Mesendoderm (in vitro differentiated cells): Measurements from ENCODE around the gene GRHPR.

Experiments
- DNase-seq: peaks from one replicate; pipeline ENCODE4 v3.0.0; 2013
- H2AK5ac ChIP-seq: 2 replicates; pipeline ENCODE4 v1.6.1; 2013; ENCODE audit warnings: low read length, inconsistent platforms
- H2BK120ac ChIP-seq: 2 replicates; pipeline ENCODE4 v1.6.1; 2013; ENCODE audit warnings: low read depth, mild to moderate bottlenecking, low read length, moderate library complexity, mixed read lengths
- H2BK15ac ChIP-seq: replicated peaks from 2 replicates; pipeline ENCODE4 v1.6.1; 2013; ENCODE audit warnings: low read depth, mild to moderate bottlenecking, moderate library complexity
- H2BK5ac ChIP-seq: 2 replicates; pipeline ENCODE4 v1.6.1; 2013; ENCODE audit warnings: low read length, inconsistent platforms
- H3K18ac ChIP-seq: 2 replicates; pipeline ENCODE4 v1.6.1; 2013; ENCODE audit warnings: mild to moderate bottlenecking, low read length, mixed read lengths
- H3K23ac ChIP-seq: one replicate; pipeline ENCODE4 v1.6.1; 2013; ENCODE audit warnings: low read length
- H3K27ac ChIP-seq: 2 replicates; pipeline ENCODE4 v1.5.1; 2013; ENCODE audit warnings: low read depth, mild to moderate bottlenecking, inconsistent platforms, low read length, moderate library complexity
- H3K27me3 ChIP-seq: 2 replicates; pipeline ENCODE4 v1.6.1; 2013; ENCODE audit warnings: low read length, control low read depth, mild to moderate bottlenecking, inconsistent platforms; ENCODE audit not compliant: insufficient read depth, poor library complexity
- H3K36me3 ChIP-seq: 2 replicates; pipeline ENCODE4 v1.6.1; 2013; ENCODE audit warnings: low read length, inconsistent platforms; ENCODE audit not compliant: control insufficient read depth, insufficient read depth
- H3K4ac ChIP-seq: one replicate; pipeline ENCODE4 v1.6.1; 2013; ENCODE audit warnings: low read depth, mild to moderate bottlenecking, low read length, moderate library complexity
- H3K4me1 ChIP-seq: 2 replicates; pipeline ENCODE4 v1.6.1; 2013; ENCODE audit warnings: low read depth, low read length, inconsistent platforms; ENCODE audit not compliant: control insufficient read depth
- H3K4me2 ChIP-seq: 2 replicates; pipeline ENCODE4 v1.6.1; 2013; ENCODE audit warnings: low read length
- H3K4me3 ChIP-seq: 2 replicates; pipeline ENCODE4 v1.5.1; 2013; ENCODE audit warnings: mild to moderate bottlenecking, low read length
- H3K56ac ChIP-seq: one replicate; pipeline ENCODE4 v1.6.1; 2013; ENCODE audit warnings: low read length
- H3K79me1 ChIP-seq: 2 replicates; pipeline ENCODE4 v1.6.1; 2013; ENCODE audit warnings: low read length, inconsistent platforms
- H3K79me2 ChIP-seq: 2 replicates; pipeline ENCODE4 v1.6.1; 2013; ENCODE audit warnings: mild to moderate bottlenecking, low read length; ENCODE audit not compliant: control insufficient read depth, insufficient read depth
- H3K9ac ChIP-seq: 2 replicates; pipeline ENCODE4 v1.6.1; 2013; ENCODE audit warnings: low read length, inconsistent platforms
- H4K5ac ChIP-seq: one replicate; pipeline ENCODE4 v1.6.1; 2013; ENCODE audit warnings: low read length
- H4K8ac ChIP-seq: one replicate; pipeline ENCODE4 v1.6.1; 2013; ENCODE audit warnings: low read depth, mild to moderate bottlenecking, control low read depth, low read length, moderate library complexity
- WGBS: extraction: QIAGEN DNeasy Blood & Tissue Kit; methylation state at CpG from one replicate; pipeline ENCODE4 v1.1.7; 2013; ENCODE audit warnings: low lambda C conversion rate, missing lambda C conversion rate; ENCODE audit not compliant: insufficient coverage; ENCODE audit errors: extremely low coverage; 5-methylcytosine and 5-hydroxymethylcytosine counted together

The GRHPR gene

GRCh38 chr9:37430841-37431597 lies 8.5 kb downstream of the GRHPR start:
- Histone ChIP-seq H3K4ac (no peak overlapping the region), H3K79me1 (no peaks in the 10 kb centered on the region), H3K56ac (no peak overlapping the region), H3K4me1 (no peaks in the 10 kb centered on the region), H3K36me3 (peaks cover 9% of the 10 kb centered on the region), H4K8ac (no peak overlapping the region), H3K4me3 (no peak overlapping the region), H3K27ac (no peak overlapping the region), H3K27me3 (no peaks in the 10 kb centered on the region), H2BK5ac (no peak overlapping the region), H3K9ac (no peak overlapping the region), H3K4me2 (no peak overlapping the region), H2BK15ac (no peak overlapping the region), H2AK5ac (no peak overlapping the region), H2BK120ac (no peak overlapping the region), H3K23ac (no peak overlapping the region), H4K5ac (no peak overlapping the region), H3K18ac (no peak overlapping the region), H3K79me2 (no peaks in the 10 kb centered on the region)
- DNase-seq, result peak; percentile 60
- no CpG with 5 or more reads among the region's 14 CpGs for WGBS

GRCh38 chr9:37432020-37432419 lies 9.5 kb downstream of the GRHPR start:
- WGBS, result no CpG with 5 or more reads among the region's 6 CpGs
- Histone ChIP-seq H2BK5ac (no peak overlapping the region), H3K4me2 (no peak overlapping the region), H3K27me3 (no peaks in the 10 kb centered on the region), H3K79me2 (no peaks in the 10 kb centered on the region), H3K23ac (no peak overlapping the region), H3K9ac (no peak overlapping the region), H3K4ac (no peak overlapping the region), H2BK120ac (no peak overlapping the region), H3K4me1 (no peaks in the 10 kb centered on the region), H3K4me3 (no peak overlapping the region), H4K8ac (no peak overlapping the region), H3K36me3 (peaks cover 15% of the 10 kb centered on the region), H2AK5ac (no peak overlapping the region), H3K56ac (no peak overlapping the region), H3K27ac (no peak overlapping the region), H2BK15ac (no peak overlapping the region), H3K18ac (no peak overlapping the region), H4K5ac (no peak overlapping the region), H3K79me1 (peaks cover 2% of the 10 kb centered on the region)
- DNase-seq, result no peak

- WGBS, result no CpG with 5 or more reads among the region's 7 CpGs
Observed at GRCh38 chr9:37433867-37434371, 11.4 kb downstream of the GRHPR start.

GRCh38 chr9:37436540-37436939 lies 14.0 kb downstream of the GRHPR start:
- Histone ChIP-seq H3K4ac (no peak overlapping the region), H2BK5ac (no peak overlapping the region), H4K8ac (no peak overlapping the region), H3K79me2 (peaks cover 2% of the 10 kb centered on the region), H3K4me3 (no peak overlapping the region), H2BK15ac (no peak overlapping the region), H3K4me2 (no peak overlapping the region), H3K18ac (no peak overlapping the region), H2BK120ac (no peak overlapping the region), H3K79me1 (peaks cover 18% of the 10 kb centered on the region), H3K9ac (no peak overlapping the region), H3K27me3 (no peaks in the 10 kb centered on the region), H3K56ac (no peak overlapping the region), H3K27ac (no peak overlapping the region), H2AK5ac (no peak overlapping the region), H3K36me3 (peaks cover 28% of the 10 kb centered on the region), H3K4me1 (no peaks in the 10 kb centered on the region), H4K5ac (no peak overlapping the region), H3K23ac (no peak overlapping the region)
- WGBS, result no CpG with 5 or more reads among the region's 5 CpGs
- no peak for DNase-seq

More at GRCh38 chr9:37433867-37434371, 11.4 kb downstream of the GRHPR start:
- Histone ChIP-seq H3K9ac (no peak overlapping the region), H2BK15ac (no peak overlapping the region), H3K79me2 (no peaks in the 10 kb centered on the region), H3K27ac (peak overlapping the region; percentile 14), H4K8ac (no peak overlapping the region), H2BK120ac (no peak overlapping the region), H3K4me3 (no peak overlapping the region), H3K4ac (no peak overlapping the region), H3K56ac (no peak overlapping the region), H3K27me3 (no peaks in the 10 kb centered on the region), H3K36me3 (peaks cover 22% of the 10 kb centered on the region), H3K4me2 (no peak overlapping the region), H3K4me1 (no peaks in the 10 kb centered on the region), H3K18ac (no peak overlapping the region), H3K23ac (no peak overlapping the region), H3K79me1 (peaks cover 10% of the 10 kb centered on the region), H4K5ac (no peak overlapping the region), H2AK5ac (no peak overlapping the region), H2BK5ac (no peak overlapping the region)
- DNase-seq, result peak; percentile 46

GRCh38 chr9:37437010-37437409 lies 14.5 kb downstream of the GRHPR start:
- no peak overlapping the region for H3K18ac ChIP-seq
- H3K79me2 ChIP-seq, result peaks cover 2% of the 10 kb centered on the region
- no peak overlapping the region for H4K5ac ChIP-seq
- no peak overlapping the region for H3K27ac ChIP-seq
- no peak overlapping the region for H3K4me2 ChIP-seq
- no peak overlapping the region for H3K4me3 ChIP-seq
- no peak overlapping the region for H3K23ac ChIP-seq
- DNase-seq, result no peak
- H3K4me1 ChIP-seq, result no peaks in the 10 kb centered on the region
- H2BK15ac ChIP-seq, result no peak overlapping the region
- H3K79me1 ChIP-seq, result peaks cover 21% of the 10 kb centered on the region
- H2BK5ac ChIP-seq, result no peak overlapping the region
- H2AK5ac ChIP-seq, result no peak overlapping the region
- no peak overlapping the region for H4K8ac ChIP-seq
- H3K4ac ChIP-seq, result no peak overlapping the region
- peaks cover 32% of the 10 kb centered on the region for H3K36me3 ChIP-seq
- no peak overlapping the region for H3K56ac ChIP-seq
- no peak overlapping the region for H2BK120ac ChIP-seq
- no CpG with 5 or more reads among the region's 6 CpGs for WGBS
- H3K27me3 ChIP-seq, result no peaks in the 10 kb centered on the region
- no peak overlapping the region for H3K9ac ChIP-seq
